ENCODE results near the gene TMEM247.

DNA sequence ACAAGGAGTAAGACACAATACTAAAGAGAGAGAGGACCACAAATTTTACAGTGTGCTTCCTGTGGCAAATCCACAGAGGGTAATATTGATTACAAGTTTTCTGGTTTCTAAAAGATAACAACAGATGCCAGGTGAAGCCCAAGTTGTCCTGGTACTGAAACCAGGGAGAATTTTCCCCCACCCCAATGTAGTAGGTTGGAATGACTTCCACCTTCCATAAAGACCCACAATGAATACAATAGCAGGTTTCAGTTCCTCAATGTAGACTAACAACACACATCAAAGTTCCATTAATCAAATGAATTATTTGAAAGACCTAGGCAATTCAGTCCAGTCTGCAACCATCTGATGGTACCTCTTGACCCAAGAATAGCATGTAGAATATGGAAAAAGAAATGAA is 44.0 kb upstream of the TMEM247 start:
- TF ChIP-seq, protein P1, sequence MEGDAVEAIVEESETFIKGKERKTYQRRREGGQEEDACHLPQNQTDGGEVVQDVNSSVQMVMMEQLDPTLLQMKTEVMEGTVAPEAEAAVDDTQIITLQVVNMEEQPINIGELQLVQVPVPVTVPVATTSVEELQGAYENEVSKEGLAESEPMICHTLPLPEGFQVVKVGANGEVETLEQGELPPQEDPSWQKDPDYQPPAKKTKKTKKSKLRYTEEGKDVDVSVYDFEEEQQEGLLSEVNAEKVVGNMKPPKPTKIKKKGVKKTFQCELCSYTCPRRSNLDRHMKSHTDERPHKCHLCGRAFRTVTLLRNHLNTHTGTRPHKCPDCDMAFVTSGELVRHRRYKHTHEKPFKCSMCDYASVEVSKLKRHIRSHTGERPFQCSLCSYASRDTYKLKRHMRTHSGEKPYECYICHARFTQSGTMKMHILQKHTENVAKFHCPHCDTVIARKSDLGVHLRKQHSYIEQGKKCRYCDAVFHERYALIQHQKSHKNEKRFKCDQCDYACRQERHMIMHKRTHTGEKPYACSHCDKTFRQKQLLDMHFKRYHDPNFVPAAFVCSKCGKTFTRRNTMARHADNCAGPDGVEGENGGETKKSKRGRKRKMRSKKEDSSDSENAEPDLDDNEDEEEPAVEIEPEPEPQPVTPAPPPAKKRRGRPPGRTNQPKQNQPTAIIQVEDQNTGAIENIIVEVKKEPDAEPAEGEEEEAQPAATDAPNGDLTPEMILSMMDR (IDR thresholded peaks at IDR 0.05 in 8 of 11, conservative IDR thresholded peaks at IDR 0.05 in 3 of 11): no peak
- TF ChIP-seq POLR2A (IDR thresholded peaks at IDR 0.05) (no peak), POLR2AphosphoS5 (IDR thresholded peaks at IDR 0.05) (no peak)
